ENCODE results near the gene FNDC3A.

The FNDC3A gene

GRCh38 chr13:48962281-48962680 is 13.4 kb upstream of the FNDC3A start:
- DNase-seq (ENCODE audit: low read depth, low spot score) = no peak
- Histone ChIP-seq H3K36me3 (ENCODE audit: insufficient read depth, insufficient read length, low read length) (no peaks in the 10 kb centered on the region), H3K4me1 (ENCODE audit: insufficient read depth, insufficient read length) (no peaks in the 10 kb centered on the region), H3K4me3 (ENCODE audit: insufficient read length, low read depth) (no peak overlapping the region), H3K9ac (ENCODE audit: insufficient read length, low read depth) (no peak overlapping the region), H3K9me3 (ENCODE audit: insufficient read depth, low read length) (no peaks in the 10 kb centered on the region), H3K27me3 (ENCODE audit: insufficient read depth, insufficient read length) (no peaks in the 10 kb centered on the region)
- TF ChIP-seq YY1 (IDR thresholded peaks at IDR 0.05; ENCODE audit: insufficient read depth, insufficient read length) (no peak), SUZ12 (IDR thresholded peaks at IDR 0.05; ENCODE audit: extremely low read depth, insufficient read depth, insufficient read length) (no peak), ZNF274 (IDR thresholded peaks at IDR 0.05; ENCODE audit: low read depth, low read length) (no peak)

- Histone ChIP-seq H3K9me3 (ENCODE audit: insufficient read depth, low read length) (no peaks in the 10 kb centered on the region), H3K4me1 (ENCODE audit: insufficient read depth, insufficient read length) (no peaks in the 10 kb centered on the region), H3K9ac (ENCODE audit: insufficient read length, low read depth) (no peak overlapping the region), H3K4me3 (ENCODE audit: insufficient read length, low read depth) (no peak overlapping the region), H3K27me3 (ENCODE audit: insufficient read depth, insufficient read length) (no peaks in the 10 kb centered on the region), H3K36me3 (ENCODE audit: insufficient read depth, insufficient read length, low read length) (no peaks in the 10 kb centered on the region)
- no peak for DNase-seq (ENCODE audit: low read depth, low spot score)
- no peak for TF ChIP-seq YY1 (IDR thresholded peaks at IDR 0.05; ENCODE audit: insufficient read depth, insufficient read length)
- TF ChIP-seq SUZ12 (IDR thresholded peaks at IDR 0.05; ENCODE audit: extremely low read depth, insufficient read depth, insufficient read length) = no peak
- no peak for TF ChIP-seq ZNF274 (IDR thresholded peaks at IDR 0.05; ENCODE audit: low read depth, low read length)
Observed at GRCh38 chr13:48965736-48966135, 10.0 kb upstream of the FNDC3A start.

- no peak for DNase-seq (ENCODE audit: low read depth, low spot score)
- TF ChIP-seq ZNF274 (IDR thresholded peaks at IDR 0.05; ENCODE audit: low read depth, low read length) (no peak), SUZ12 (IDR thresholded peaks at IDR 0.05; ENCODE audit: extremely low read depth, insufficient read depth, insufficient read length) (no peak)
- H3K27me3 ChIP-seq (ENCODE audit: insufficient read depth, insufficient read length) = no peaks in the 10 kb centered on the region
Observed at GRCh38 chr13:48969685-48970084, 6.0 kb upstream of the FNDC3A start.

GRCh38 chr13:48973845-48974431 is 1.8 kb upstream of the FNDC3A start:
- DNase-seq (ENCODE audit: low read depth, low spot score) = no peak
- Histone ChIP-seq H3K9ac (ENCODE audit: insufficient read length, low read depth) (no peak overlapping the region), H3K4me3 (ENCODE audit: insufficient read length, low read depth) (no peak overlapping the region), H3K36me3 (ENCODE audit: insufficient read depth, insufficient read length, low read length) (no peaks in the 10 kb centered on the region), H3K9me3 (ENCODE audit: insufficient read depth, low read length) (peaks cover 18% of the 10 kb centered on the region), H3K27me3 (ENCODE audit: insufficient read depth, insufficient read length) (no peaks in the 10 kb centered on the region), H3K4me1 (ENCODE audit: insufficient read depth, insufficient read length) (no peaks in the 10 kb centered on the region)
- TF ChIP-seq ZNF274 (IDR thresholded peaks at IDR 0.05; ENCODE audit: low read depth, low read length) (peak; percentile 43; the same call in 1 of the 2 replicates), SUZ12 (IDR thresholded peaks at IDR 0.05; ENCODE audit: extremely low read depth, insufficient read depth, insufficient read length) (no peak), YY1 (IDR thresholded peaks at IDR 0.05; ENCODE audit: insufficient read depth, insufficient read length) (no peak)

More at GRCh38 chr13:48969685-48970084, 6.0 kb upstream of the FNDC3A start:
- H3K36me3 ChIP-seq (ENCODE audit: insufficient read depth, insufficient read length, low read length) = no peaks in the 10 kb centered on the region
- H3K4me3 ChIP-seq (ENCODE audit: insufficient read length, low read depth) = no peak overlapping the region
- H3K4me1 ChIP-seq (ENCODE audit: insufficient read depth, insufficient read length) = no peaks in the 10 kb centered on the region
- H3K9me3 ChIP-seq (ENCODE audit: insufficient read depth, low read length) = peaks cover 18% of the 10 kb centered on the region
- H3K9ac ChIP-seq (ENCODE audit: insufficient read length, low read depth) = no peak overlapping the region

- no peak for DNase-seq (ENCODE audit: low read depth, low spot score)
- TF ChIP-seq ZNF274 (IDR thresholded peaks at IDR 0.05; ENCODE audit: low read depth, low read length) = no peak
- no peak for TF ChIP-seq YY1 (IDR thresholded peaks at IDR 0.05; ENCODE audit: insufficient read depth, insufficient read length)
- no peak for TF ChIP-seq SUZ12 (IDR thresholded peaks at IDR 0.05; ENCODE audit: extremely low read depth, insufficient read depth, insufficient read length)
- Histone ChIP-seq H3K36me3 (ENCODE audit: insufficient read depth, insufficient read length, low read length) (no peaks in the 10 kb centered on the region), H3K27me3 (ENCODE audit: insufficient read depth, insufficient read length) (no peaks in the 10 kb centered on the region), H3K4me1 (ENCODE audit: insufficient read depth, insufficient read length) (no peaks in the 10 kb centered on the region), H3K4me3 (ENCODE audit: insufficient read length, low read depth) (peak overlapping the region; percentile 46), H3K9me3 (ENCODE audit: insufficient read depth, low read length) (peaks cover 18% of the 10 kb centered on the region), H3K9ac (ENCODE audit: insufficient read length, low read depth) (peak overlapping the region; percentile 70)
Observed at GRCh38 chr13:48975101-48975855, 434 bp upstream of the FNDC3A start.

- TF ChIP-seq SUZ12 (IDR thresholded peaks at IDR 0.05; ENCODE audit: extremely low read depth, insufficient read depth, insufficient read length) (no peak), YY1 (IDR thresholded peaks at IDR 0.05; ENCODE audit: insufficient read depth, insufficient read length) (no peak), ZNF274 (IDR thresholded peaks at IDR 0.05; ENCODE audit: low read depth, low read length) (no peak)
- peak overlapping the region; percentile 41 for H3K4me3 ChIP-seq (ENCODE audit: insufficient read length, low read depth)
- no peaks in the 10 kb centered on the region for H3K27me3 ChIP-seq (ENCODE audit: insufficient read depth, insufficient read length)
- DNase-seq (ENCODE audit: low read depth, low spot score) = no peak
- H3K4me1 ChIP-seq (ENCODE audit: insufficient read depth, insufficient read length) = no peaks in the 10 kb centered on the region
- H3K9ac ChIP-seq (ENCODE audit: insufficient read length, low read depth) = peak overlapping the region; percentile 44
- no peaks in the 10 kb centered on the region for H3K36me3 ChIP-seq (ENCODE audit: insufficient read depth, insufficient read length, low read length)
- H3K9me3 ChIP-seq (ENCODE audit: insufficient read depth, low read length) = peaks cover 18% of the 10 kb centered on the region
Observed at GRCh38 chr13:48976576-48977285, 1.0 kb downstream of the FNDC3A start.

GRCh38 chr13:48977286-48977625 is 1.5 kb downstream of the FNDC3A start:
- H3K9ac ChIP-seq (ENCODE audit: insufficient read length, low read depth) = no peak overlapping the region
- no peak for DNase-seq (ENCODE audit: low read depth, low spot score)

More at GRCh38 chr13:48977286-48977625, 1.5 kb downstream of the FNDC3A start:
- TF ChIP-seq SUZ12 (IDR thresholded peaks at IDR 0.05; ENCODE audit: extremely low read depth, insufficient read depth, insufficient read length) (no peak), YY1 (IDR thresholded peaks at IDR 0.05; ENCODE audit: insufficient read depth, insufficient read length) (no peak), ZNF274 (IDR thresholded peaks at IDR 0.05; ENCODE audit: low read depth, low read length) (no peak)
- Histone ChIP-seq H3K27me3 (ENCODE audit: insufficient read depth, insufficient read length) (no peaks in the 10 kb centered on the region), H3K4me3 (ENCODE audit: insufficient read length, low read depth) (peak overlapping the region; percentile 41), H3K4me1 (ENCODE audit: insufficient read depth, insufficient read length) (no peaks in the 10 kb centered on the region), H3K9me3 (ENCODE audit: insufficient read depth, low read length) (peaks cover 18% of the 10 kb centered on the region), H3K36me3 (ENCODE audit: insufficient read depth, insufficient read length, low read length) (no peaks in the 10 kb centered on the region)

All from NT2/D1 (cell line).